Ureter (tissue), 1 donor: ENCODE results near the gene WDR45B. TPM values are rescaled to one million over a fixed set of nuclear protein-coding genes. Genes with fewer than 3 reads are reported as not detected.
A peak's percentile ranks its signal among the peaks of the same experiment; 100 is the strongest.

Experiments
- DNase-seq: peaks from one replicate; pipeline ENCODE4 v3.0.0-alpha.2; 2020; ENCODE audit warnings: low spot score
- total RNA-seq: library from RNA; stranded (reverse); gene quantifications from one replicate; pipeline ENCODE4 v1.2.4, GENCODE V29; 2023
- donor health status: DM: yes; HTN: yes; CAD: no.

WDR45B gene
- total RNA-seq, 1 donor from 2014 or later: 96.0 TPM

- no peak for DNase-seq
Observed at GRCh38 chr17:82629748-82630147, 18.5 kb downstream of the WDR45B start.

GRCh38 chr17:82627405-82627804, 20.8 kb downstream of the WDR45B start:
- DNase-seq: no peak

GRCh38 chr17:82623707-82624106, 24.5 kb downstream of the WDR45B start:
- no peak for DNase-seq

GRCh38 chr17:82619641-82620040, 28.6 kb downstream of the WDR45B start:
- DNase-seq: no peak

GRCh38 chr17:82619211-82619610, 29.0 kb downstream of the WDR45B start:
- DNase-seq: no peak

- DNase-seq: no peak
Observed at GRCh38 chr17:82616021-82616711, 32.1 kb downstream of the WDR45B start.

GRCh38 chr17:82615084-82616020, 32.9 kb downstream of the WDR45B start:
- no peak for DNase-seq

GRCh38 chr17:82614095-82614631, 34.1 kb downstream of the WDR45B start:
- DNase-seq: no peak

GRCh38 chr17:82613283-82614094, 34.8 kb downstream of the WDR45B start:
- DNase-seq: no peak

- DNase-seq: no peak
Observed at GRCh38 chr17:82611140-82612058, 36.8 kb downstream of the WDR45B start.

GRCh38 chr17:82609655-82610054, 38.6 kb downstream of the WDR45B start:
- no peak for DNase-seq

- DNase-seq: no peak
Observed at GRCh38 chr17:82608816-82609215, 39.4 kb downstream of the WDR45B start.

- DNase-seq: no peak
Observed at GRCh38 chr17:82605939-82606600, 42.2 kb downstream of the WDR45B start.

- DNase-seq: no peak
Observed at GRCh38 chr17:82604532-82604931, 43.7 kb downstream of the WDR45B start.

GRCh38 chr17:82603981-82604448, 44.2 kb downstream of the WDR45B start:
- DNase-seq: peak; percentile 60

GRCh38 chr17:82602986-82603710, 45.1 kb downstream of the WDR45B start:
- no peak for DNase-seq

- no peak for DNase-seq
Observed at GRCh38 chr17:82602487-82602886, 45.8 kb downstream of the WDR45B start.

GRCh38 chr17:82601447-82602000, 46.7 kb downstream of the WDR45B start:
- no peak for DNase-seq
